B cell (primary cell): ENCODE data around the gene SKA1. TPM values are rescaled to one million over a fixed set of nuclear protein-coding genes. Genes with fewer than 3 reads are reported as not detected.

ENCODE experiments used
- ATAC-seq: fragments of 200-7000 bp; cut with Tn5 transposase; one replicate; pipeline ENCODE4 v1.10.0; 2021; ENCODE audit warnings: low read depth, mild to moderate bottlenecking, moderate number of reproducible peaks, moderate library complexity
- CTCF ChIA-PET: fragments of 350-600 bp; sonication (Branson Sonifier 250); formaldehyde crosslinking; loops from one replicate; lab custom pipeline; 2021; ENCODE audit warnings: antibody characterized with exemption, inconsistent platforms; lab: Charles Lee
- POLR2A ChIA-PET: fragments of 350-600 bp; sonication (Branson Sonifier 250); formaldehyde crosslinking; loops from one replicate; lab custom pipeline; 2021; ENCODE audit warnings: antibody characterized with exemption; lab: Charles Lee
- DNase-seq: peaks from one replicate; pipeline ENCODE4 v3.0.0; 2013
- H2AFZ ChIP-seq: 2 replicates; pipeline ENCODE4 v1.6.1; 2012; ENCODE audit warnings: mild to moderate bottlenecking, low read depth, low read length; ENCODE audit not compliant: insufficient read depth, poor library complexity, severe bottlenecking
- H3K27ac ChIP-seq, 2 donors: 1 replicate in 1 of 2; 2 replicates in 1 of 2; pipeline ENCODE4 v1.5.1; 2012 to 2013; ENCODE audit warnings: low read length in 2 of 2, mild to moderate bottlenecking in 2 of 2, moderate library complexity in 1 of 2
- H3K27me3 ChIP-seq, 4 experiments: fragments of 200-600 bp in 1 of 4; sonication (generic) in 1 of 4; replicated peaks in 1 of 4; 1 replicate in 2 of 4; 2 replicates in 2 of 4; pipeline versions ENCODE4 v1.6.1 to v1.7.0; 2013 to 2016; ENCODE audit warnings: low read length in 3 of 4, mild to moderate bottlenecking in 2 of 4, mixed read lengths in 1 of 4, moderate library complexity in 1 of 4; ENCODE audit not compliant: insufficient read depth in 4 of 4, control insufficient read depth in 3 of 4; ENCODE audit errors: control extremely low read depth in 1 of 4
- H3K36me3 ChIP-seq, 2 experiments: replicated peaks in 1 of 2; 1 replicate in 1 of 2; 2 replicates in 1 of 2; pipeline versions ENCODE4 v1.6.1 to v1.7.1; 2013; ENCODE audit warnings: low read length in 1 of 2; ENCODE audit not compliant: insufficient read depth in 2 of 2, control insufficient read depth in 1 of 2; ENCODE audit errors: control extremely low read depth in 1 of 2, extremely low read depth in 1 of 2
- H3K4me1 ChIP-seq, 2 donors: fragments of 200-600 bp in 1 of 2; sonication (generic) in 1 of 2; 1 replicate in 1 of 2; 2 replicates in 1 of 2; pipeline versions ENCODE4 v1.5.1 to v1.6.1; 2013 to 2017; ENCODE audit warnings: low read length in 2 of 2; ENCODE audit not compliant: control insufficient read depth in 2 of 2, insufficient read depth in 2 of 2
- H3K4me2 ChIP-seq: replicated peaks from 2 replicates; pipeline ENCODE3; 2012; ENCODE audit warnings: mild to moderate bottlenecking, low read depth, low read length; ENCODE audit not compliant: poor library complexity, severe bottlenecking
- H3K4me3 ChIP-seq, 5 experiments: fragments of 200-600 bp in 1 of 5; sonication (generic) in 1 of 5; 1 replicate in 3 of 5; 2 replicates in 2 of 5; pipeline versions ENCODE4 v1.5.1 to v1.7.0; 2011 to 2016; ENCODE audit warnings: low read length in 4 of 5, mild to moderate bottlenecking in 4 of 5, low read depth in 2 of 5, control low read depth in 1 of 5, moderate library complexity in 1 of 5; ENCODE audit not compliant: insufficient read depth in 1 of 5; ENCODE audit errors: control extremely low read depth in 1 of 5, extremely low read depth in 1 of 5
- H3K79me2 ChIP-seq: fragments of 200-600 bp; sonication (generic); one replicate; pipeline ENCODE4 v1.6.0; 2016; ENCODE audit warnings: low read length; ENCODE audit not compliant: control insufficient read depth, insufficient read depth
- H3K9ac ChIP-seq: fragments of 200-600 bp; sonication (generic); 2 replicates; pipeline ENCODE4 v1.6.1; 2017; ENCODE audit warnings: mild to moderate bottlenecking, low read length, moderate library complexity
- H3K9me3 ChIP-seq, 3 donors: one replicate each; pipeline versions ENCODE4 v1.6.1 to v1.7.1; 2013; ENCODE audit warnings: low read length in 2 of 3; ENCODE audit not compliant: control insufficient read depth in 2 of 3, insufficient read depth in 1 of 3; ENCODE audit errors: control extremely low read depth in 1 of 3
- H4K20me1 ChIP-seq: 2 replicates; pipeline ENCODE4 v1.6.0; 2012; ENCODE audit warnings: mild to moderate bottlenecking, low read length; ENCODE audit not compliant: insufficient read depth, control insufficient read depth, poor library complexity, severe bottlenecking
- H3K27ac Mint-ChIP-seq: one replicate; pipeline ENCODE4 v1.8.0; 2021; ENCODE audit warnings: mixed read lengths
- H3K27me3 Mint-ChIP-seq: one replicate; pipeline ENCODE4 v1.8.0; 2021; ENCODE audit warnings: mixed read lengths
- H3K4me1 Mint-ChIP-seq: one replicate; pipeline ENCODE4 v1.8.0; 2021; ENCODE audit warnings: mixed read lengths
- H3K4me3 Mint-ChIP-seq: one replicate; pipeline ENCODE4 v1.8.0; 2021; ENCODE audit warnings: mixed read lengths
- H3K9me3 Mint-ChIP-seq: one replicate; pipeline ENCODE4 v1.8.0; 2022; ENCODE audit warnings: mixed read lengths; ENCODE audit not compliant: insufficient read depth
- EZH2 ChIP-seq: IDR thresholded peaks from 2 replicates; pipeline ENCODE4 v1.6.1; 2012; ENCODE audit warnings: borderline replicate concordance, low read depth, mild to moderate bottlenecking, moderate library complexity, low read length; ENCODE audit not compliant: insufficient read depth, poor library complexity, severe bottlenecking
- WGBS: methylation state at CpG from one replicate; pipeline ENCODE4 v1.1.5; 2013; ENCODE audit warnings: missing lambda C conversion rate; ENCODE audit not compliant: insufficient coverage; 5-methylcytosine and 5-hydroxymethylcytosine counted together
- intact Hi-C: fragments of 100-400 bp; cut with micrococcal nuclease; formaldehyde crosslinking; loops from one replicate; pipeline ENCODE4 v1.10.0; 2022
- polyA plus RNA-seq: library from polyadenylated mRNA; depleted of rRNA; stranded (reverse); fragments of >200 nt; gene quantifications from 2 replicates; pipeline ENCODE4 v1.2.3, GENCODE V29; 2012
- total RNA-seq, 2 donors: library from RNA; stranded (reverse); fragments of 120-200 nt in 1 of 2; gene quantifications; 1 replicate in 1 of 2; 2 replicates in 1 of 2; pipeline versions ENCODE4 v1.2.3 to v1.2.4, GENCODE V29; 2013 to 2022
- TF ChIP-seq, protein P1 (sequence below): fragments of 200-600 bp; IDR thresholded peaks from one replicate; pipeline ENCODE4 v1.8.0; 2022; ENCODE audit warnings: antibody characterized with exemption, mild to moderate bottlenecking

SKA1 gene
- total and polyA plus RNA-seq, 2 donors (not counting 1 experiment from before 2014, with no cell fraction given) = 0.28 to 0.52 TPM

GRCh38 chr18:50393802-50394201 is 19.0 kb downstream of the SKA1 start:
- no peak overlapping the region for H3K27ac ChIP-seq
- no peak overlapping the region for H2AFZ ChIP-seq
- Mint-ChIP-seq H3K4me1 (peaks cover 3% of the 10 kb centered on the region), H3K9me3 (no peaks in the 10 kb centered on the region), H3K27me3 (peaks cover 8% of the 10 kb centered on the region), H3K27ac (no peak overlapping the region), H3K4me3 (no peak overlapping the region)
- intact Hi-C loops = no loop called here
- no peaks in the 10 kb centered on the region for H3K9me3 ChIP-seq
- DNase-seq (no peak), ATAC-seq (no peak)
- TF ChIP-seq, protein P1, sequence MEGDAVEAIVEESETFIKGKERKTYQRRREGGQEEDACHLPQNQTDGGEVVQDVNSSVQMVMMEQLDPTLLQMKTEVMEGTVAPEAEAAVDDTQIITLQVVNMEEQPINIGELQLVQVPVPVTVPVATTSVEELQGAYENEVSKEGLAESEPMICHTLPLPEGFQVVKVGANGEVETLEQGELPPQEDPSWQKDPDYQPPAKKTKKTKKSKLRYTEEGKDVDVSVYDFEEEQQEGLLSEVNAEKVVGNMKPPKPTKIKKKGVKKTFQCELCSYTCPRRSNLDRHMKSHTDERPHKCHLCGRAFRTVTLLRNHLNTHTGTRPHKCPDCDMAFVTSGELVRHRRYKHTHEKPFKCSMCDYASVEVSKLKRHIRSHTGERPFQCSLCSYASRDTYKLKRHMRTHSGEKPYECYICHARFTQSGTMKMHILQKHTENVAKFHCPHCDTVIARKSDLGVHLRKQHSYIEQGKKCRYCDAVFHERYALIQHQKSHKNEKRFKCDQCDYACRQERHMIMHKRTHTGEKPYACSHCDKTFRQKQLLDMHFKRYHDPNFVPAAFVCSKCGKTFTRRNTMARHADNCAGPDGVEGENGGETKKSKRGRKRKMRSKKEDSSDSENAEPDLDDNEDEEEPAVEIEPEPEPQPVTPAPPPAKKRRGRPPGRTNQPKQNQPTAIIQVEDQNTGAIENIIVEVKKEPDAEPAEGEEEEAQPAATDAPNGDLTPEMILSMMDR = no peak
- no peak for TF ChIP-seq EZH2
- no peaks in the 10 kb centered on the region for H3K79me2 ChIP-seq
- CTCF ChIA-PET = no interaction called here
- H3K4me2 ChIP-seq = no peak overlapping the region
- no peaks in the 10 kb centered on the region for H3K4me1 ChIP-seq
- WGBS = 88% methylated on average over 2 of the region's 3 CpGs
- no peaks in the 10 kb centered on the region for H4K20me1 ChIP-seq
- H3K27me3 ChIP-seq = no peaks in the 10 kb centered on the region
- H3K9ac ChIP-seq = no peak overlapping the region
- H3K4me3 ChIP-seq = no peak overlapping the region
- peaks cover 0 to 1% of the 10 kb centered on the region in 2 experiments for H3K36me3 ChIP-seq
- POLR2A ChIA-PET = no interaction called here

DNA sequence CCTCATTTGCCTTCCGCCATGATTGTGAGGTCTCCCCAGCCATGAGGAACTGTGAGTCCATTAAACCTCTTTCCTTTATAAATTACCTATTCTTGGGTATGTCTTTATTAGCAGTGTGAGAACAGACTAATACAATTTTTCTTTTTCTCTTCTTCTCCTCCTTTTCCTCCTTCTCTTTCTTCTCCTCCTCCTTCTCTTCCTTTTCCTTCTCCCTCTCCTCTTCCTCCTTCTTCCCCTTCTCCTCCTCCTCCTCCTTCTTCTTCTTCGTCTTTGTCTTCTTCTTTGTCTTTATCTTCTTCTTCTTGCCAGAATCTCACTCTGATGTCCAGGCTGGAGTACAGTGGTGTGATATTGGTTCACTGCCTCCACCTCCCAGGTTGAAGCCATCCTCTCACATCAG is 20.2 kb downstream of the SKA1 start:
- no peak overlapping the region for H3K4me3 ChIP-seq
- Mint-ChIP-seq H3K27ac (no peak overlapping the region), H3K4me3 (no peak overlapping the region), H3K4me1 (peaks cover 3% of the 10 kb centered on the region), H3K27me3 (peaks cover 16% of the 10 kb centered on the region), H3K9me3 (no peaks in the 10 kb centered on the region)
- no peaks in the 10 kb centered on the region for H3K9me3 ChIP-seq
- H3K9ac ChIP-seq = no peak overlapping the region
- no CpG with 5 or more reads among the region's 2 CpGs for WGBS
- intact Hi-C loops = no loop called here
- H3K27ac ChIP-seq = no peak overlapping the region
- no peaks in the 10 kb centered on the region for H3K4me1 ChIP-seq
- H3K79me2 ChIP-seq = no peaks in the 10 kb centered on the region
- H2AFZ ChIP-seq = no peak overlapping the region
- DNase-seq (no peak), ATAC-seq (no peak)
- ChIA-PET CTCF (no interaction called here), POLR2A (no interaction called here)
- peaks cover 0 to 8% (median 0%) of the 10 kb centered on the region in 4 experiments for H3K27me3 ChIP-seq
- no peaks in the 10 kb centered on the region for H4K20me1 ChIP-seq
- no peak for TF ChIP-seq EZH2
- TF ChIP-seq, protein P1 = no peak
- H3K4me2 ChIP-seq = no peak overlapping the region
- peaks cover 0 to 1% of the 10 kb centered on the region in 2 experiments for H3K36me3 ChIP-seq
